ENCODE measurements around the gene TUBB2B. TPM values are rescaled to one million over a fixed set of nuclear protein-coding genes. Genes with fewer than 3 reads are reported as not detected.

TUBB2B gene
- total RNA-seq, 1 donor from 2014 or later: 144 TPM

DNA sequence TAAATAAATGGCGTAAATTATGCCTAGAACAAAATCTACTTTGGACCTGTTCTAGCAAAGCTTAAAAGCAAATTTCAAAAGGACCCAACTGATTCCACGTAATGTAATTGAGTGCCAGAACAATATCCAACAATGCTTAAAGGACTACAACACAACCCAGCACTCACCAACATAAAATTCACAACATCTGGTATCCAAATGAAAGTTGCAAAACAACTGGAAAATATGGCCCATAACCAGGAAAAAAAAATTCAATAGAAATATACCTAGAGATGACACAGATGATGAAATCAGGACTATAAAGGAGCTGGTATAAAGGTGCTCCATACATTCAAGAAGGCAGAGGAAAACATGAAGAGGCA is 14.1 kb downstream of the TUBB2B start:
- Histone ChIP-seq H3K9me3 (ENCODE audit: insufficient read depth, low read depth, low read length) (no peaks in the 10 kb centered on the region), H3K4me3 (ENCODE audit: insufficient read depth, low read depth, low read length) (no peak overlapping the region), H3K27me3 (ENCODE audit: insufficient read depth, low read length) (peaks cover 10% of the 10 kb centered on the region), H3K9ac (ENCODE audit: low read length) (no peak overlapping the region), H3K79me2 (ENCODE audit: insufficient read depth, low read length) (no peaks in the 10 kb centered on the region), H4K20me1 (ENCODE audit: insufficient read depth, low read length) (no peaks in the 10 kb centered on the region), H3K4me2 (ENCODE audit: low read length) (no peak overlapping the region), H3K36me3 (ENCODE audit: insufficient read depth, low read length) (no peaks in the 10 kb centered on the region), H2AFZ (ENCODE audit: low read depth, low read length) (no peak overlapping the region), H3K27ac (ENCODE audit: low read depth, low read length) (no peak overlapping the region), H3K4me1 (ENCODE audit: insufficient read depth, low read length) (peaks cover 29% of the 10 kb centered on the region)
- FAIRE-seq (no peak), DNase-seq (ENCODE audit: low read depth) (no peak)
- H3K4me1 Mint-ChIP-seq (ENCODE audit: low read depth, unreplicated experiment): peaks cover 13% of the 10 kb centered on the region
- H3K27ac Mint-ChIP-seq (ENCODE audit: unreplicated experiment): no peak overlapping the region
- TF ChIP-seq CTCF (IDR thresholded peaks at IDR 0.05; ENCODE audit: insufficient read depth, low read depth, low read length) (no peak), EZH2 (IDR thresholded peaks at IDR 0.05; ENCODE audit: insufficient read depth, low read length) (no peak)
- peaks cover 7% of the 10 kb centered on the region for H3K27me3 Mint-ChIP-seq (ENCODE audit: low read depth, unreplicated experiment)
- no peak overlapping the region for H3K4me3 Mint-ChIP-seq (ENCODE audit: unreplicated experiment)
- H3K9me3 Mint-ChIP-seq (ENCODE audit: unreplicated experiment): no peaks in the 10 kb centered on the region
- H3K36me3 Mint-ChIP-seq (ENCODE audit: low read depth, unreplicated experiment): peaks cover 1% of the 10 kb centered on the region

DNA sequence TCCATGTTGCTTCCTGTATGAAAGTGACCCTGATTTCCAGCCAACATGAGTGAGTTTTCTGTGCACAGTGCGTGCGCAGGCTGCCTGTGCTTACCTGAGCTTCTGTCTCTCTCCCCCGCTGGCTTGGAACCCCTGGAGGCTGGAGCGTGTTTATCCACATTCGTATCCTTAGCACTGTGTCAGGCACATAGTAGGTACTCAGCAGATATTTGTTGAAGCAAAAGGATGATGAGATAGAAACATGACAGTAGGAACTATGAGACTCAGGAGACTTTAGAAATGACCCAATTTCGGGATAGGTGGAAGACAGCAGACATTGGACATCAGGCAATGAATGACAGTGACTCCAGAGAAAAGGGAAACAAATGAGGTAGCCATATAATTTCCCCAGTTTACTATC is 15.2 kb downstream of the TUBB2B start:
- Histone ChIP-seq H2AFZ (ENCODE audit: low read depth, low read length) (no peak overlapping the region), H3K9me3 (ENCODE audit: insufficient read depth, low read depth, low read length) (no peaks in the 10 kb centered on the region), H3K9ac (ENCODE audit: low read length) (no peak overlapping the region), H3K4me2 (ENCODE audit: low read length) (no peak overlapping the region), H4K20me1 (ENCODE audit: insufficient read depth, low read length) (no peaks in the 10 kb centered on the region), H3K27ac (ENCODE audit: low read depth, low read length) (no peak overlapping the region), H3K27me3 (ENCODE audit: insufficient read depth, low read length) (peaks cover 3% of the 10 kb centered on the region), H3K36me3 (ENCODE audit: insufficient read depth, low read length) (no peaks in the 10 kb centered on the region), H3K4me1 (ENCODE audit: insufficient read depth, low read length) (peaks cover 35% of the 10 kb centered on the region), H3K4me3 (ENCODE audit: insufficient read depth, low read depth, low read length) (no peak overlapping the region), H3K79me2 (ENCODE audit: insufficient read depth, low read length) (no peaks in the 10 kb centered on the region)
- Mint-ChIP-seq H3K36me3 (ENCODE audit: low read depth, unreplicated experiment) (peaks cover 1% of the 10 kb centered on the region), H3K27ac (ENCODE audit: unreplicated experiment) (no peak overlapping the region), H3K4me3 (ENCODE audit: unreplicated experiment) (no peak overlapping the region), H3K27me3 (ENCODE audit: low read depth, unreplicated experiment) (no peaks in the 10 kb centered on the region), H3K9me3 (ENCODE audit: unreplicated experiment) (no peaks in the 10 kb centered on the region), H3K4me1 (ENCODE audit: low read depth, unreplicated experiment) (peaks cover 20% of the 10 kb centered on the region)
- FAIRE-seq: no peak
- TF ChIP-seq EZH2 (IDR thresholded peaks at IDR 0.05; ENCODE audit: insufficient read depth, low read length): no peak
- no peak for TF ChIP-seq CTCF (IDR thresholded peaks at IDR 0.05; ENCODE audit: insufficient read depth, low read depth, low read length)
- no peak for DNase-seq (ENCODE audit: low read depth)

DNA sequence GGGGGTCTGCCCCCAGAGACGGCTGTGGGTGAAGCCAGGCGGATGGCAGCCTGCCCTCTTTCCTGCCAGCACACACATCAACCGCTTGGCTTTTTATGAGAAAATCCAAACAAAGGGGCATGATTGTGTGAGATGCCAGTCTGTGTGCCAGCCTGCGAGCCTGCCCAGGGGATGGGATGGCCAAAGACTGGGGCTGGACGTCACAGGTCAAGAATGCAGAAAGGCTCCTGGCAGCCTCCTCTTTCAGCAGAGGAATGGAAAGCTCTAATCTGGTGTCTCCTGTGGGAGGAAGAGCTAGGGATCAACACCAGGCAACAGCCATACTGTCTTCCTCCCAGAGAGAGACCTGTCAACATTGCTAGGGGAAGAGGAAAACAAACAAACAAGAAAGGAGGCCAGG is 15.8 kb downstream of the TUBB2B start:
- Histone ChIP-seq H3K9ac (ENCODE audit: low read length) (no peak overlapping the region), H2AFZ (ENCODE audit: low read depth, low read length) (no peak overlapping the region), H4K20me1 (ENCODE audit: insufficient read depth, low read length) (no peaks in the 10 kb centered on the region), H3K27me3 (ENCODE audit: insufficient read depth, low read length) (no peaks in the 10 kb centered on the region), H3K9me3 (ENCODE audit: insufficient read depth, low read depth, low read length) (no peaks in the 10 kb centered on the region), H3K36me3 (ENCODE audit: insufficient read depth, low read length) (no peaks in the 10 kb centered on the region), H3K4me3 (ENCODE audit: insufficient read depth, low read depth, low read length) (no peak overlapping the region), H3K27ac (ENCODE audit: low read depth, low read length) (no peak overlapping the region), H3K79me2 (ENCODE audit: insufficient read depth, low read length) (no peaks in the 10 kb centered on the region), H3K4me1 (ENCODE audit: insufficient read depth, low read length) (peaks cover 35% of the 10 kb centered on the region), H3K4me2 (ENCODE audit: low read length) (no peak overlapping the region)
- peaks cover 22% of the 10 kb centered on the region for H3K4me1 Mint-ChIP-seq (ENCODE audit: low read depth, unreplicated experiment)
- no peaks in the 10 kb centered on the region for H3K27me3 Mint-ChIP-seq (ENCODE audit: low read depth, unreplicated experiment)
- TF ChIP-seq CTCF (IDR thresholded peaks at IDR 0.05; ENCODE audit: insufficient read depth, low read depth, low read length) (no peak), EZH2 (IDR thresholded peaks at IDR 0.05; ENCODE audit: insufficient read depth, low read length) (no peak)
- H3K4me3 Mint-ChIP-seq (ENCODE audit: unreplicated experiment): no peak overlapping the region
- H3K36me3 Mint-ChIP-seq (ENCODE audit: low read depth, unreplicated experiment): peaks cover 1% of the 10 kb centered on the region
- no peaks in the 10 kb centered on the region for H3K9me3 Mint-ChIP-seq (ENCODE audit: unreplicated experiment)
- no peak overlapping the region for H3K27ac Mint-ChIP-seq (ENCODE audit: unreplicated experiment)
- no peak for DNase-seq (ENCODE audit: low read depth)
- FAIRE-seq: no peak
